GM12878 (cell line): ENCODE measurements around the gene AFTPH. TPM values are rescaled to one million over a fixed set of nuclear protein-coding genes. Genes with fewer than 3 reads are reported as not detected.

Experiments
- ASH2L ChIP-seq: fragments of 300-600, 200-600 bp; sonication (generic); IDR thresholded peaks from 2 replicates; pipeline ENCODE4 v1.6.1; 2017; ENCODE audit warnings: low read depth, mild to moderate bottlenecking, borderline replicate concordance
- CBFB ChIP-seq: IDR thresholded peaks from 2 replicates; pipeline ENCODE4 v1.6.1; 2016; ENCODE audit warnings: antibody characterized with exemption, low read depth
- CBX3 ChIP-seq: fragments of 200-600 bp; sonication (generic); IDR thresholded peaks from 2 replicates; pipeline ENCODE4 v1.6.1; 2016; ENCODE audit warnings: low read depth, borderline replicate concordance
- CHD2 ChIP-seq: IDR thresholded peaks from 2 replicates; pipeline ENCODE4 v1.6.1; 2011; ENCODE audit warnings: low read depth, low read length, improper control_type of control experiment, borderline replicate concordance
- CHD4 ChIP-seq: fragments of 200-600 bp; sonication (generic); IDR thresholded peaks from 2 replicates; pipeline ENCODE4 v1.6.1; 2016; ENCODE audit warnings: mild to moderate bottlenecking
- EGR1 ChIP-seq, 2 experiments: IDR thresholded peaks; 1 replicate in 1 of 2; 2 replicates in 1 of 2; pipeline ENCODE4 v1.6.1; 2011 to 2012; ENCODE audit warnings: low read depth in 2 of 2, low read length in 2 of 2, borderline replicate concordance in 1 of 2, mild to moderate bottlenecking in 1 of 2, moderate library complexity in 1 of 2
- GATAD2B ChIP-seq: fragments of 450-650 bp; conservative IDR thresholded peaks from 2 replicates; pipeline ENCODE4 v1.6.1; 2017; ENCODE audit warnings: low read depth, mild to moderate bottlenecking, moderate library complexity
- HDAC6 ChIP-seq: fragments of 200-600 bp; sonication (generic); IDR thresholded peaks from one replicate; pipeline ENCODE4 v1.8.0; 2017; ENCODE audit warnings: antibody characterized with exemption; ENCODE audit not compliant: unreplicated experiment
- HDGF ChIP-seq: fragments of 450-650 bp; IDR thresholded peaks from 2 replicates; pipeline ENCODE4 v1.6.1; 2016; ENCODE audit warnings: antibody characterized with exemption
- KDM1A ChIP-seq: fragments of 200-600 bp; sonication (generic); IDR thresholded peaks from 2 replicates; pipeline ENCODE4 v1.6.1; 2016; ENCODE audit warnings: borderline replicate concordance
- POLR2AphosphoS2 ChIP-seq: IDR thresholded peaks from 2 replicates; pipeline ENCODE4 v1.6.1; 2011; ENCODE audit warnings: low read depth, mild to moderate bottlenecking, low read length, improper control_type of control experiment, moderate library complexity
- POU2F2 ChIP-seq: IDR thresholded peaks from 3 replicates; pipeline ENCODE4 v1.6.1; 2011; ENCODE audit warnings: low read depth, mild to moderate bottlenecking, low read length, borderline replicate concordance
- ZBED1 ChIP-seq: IDR thresholded peaks from 2 replicates; pipeline ENCODE4 v1.6.1; 2016; ENCODE audit warnings: borderline replicate concordance
- ZNF217 ChIP-seq: fragments of 450-650 bp; IDR thresholded peaks from 2 replicates; pipeline ENCODE4 v1.6.1; 2017; ENCODE audit warnings: antibody characterized with exemption, mild to moderate bottlenecking
- ZSCAN29 ChIP-seq: fragments of 450-650 bp; IDR thresholded peaks from 2 replicates; pipeline ENCODE4 v1.6.1; 2017; ENCODE audit warnings: mild to moderate bottlenecking, moderate library complexity
- polyA plus RNA-seq, 11 experiments: library from polyadenylated mRNA; depleted of rRNA in 4 of 11; unstranded in 6 of 11; stranded (reverse) in 5 of 11; fragments of >200 nt; fragmentation: Nextera tagmentation in 4 of 11; fragmentation: Illumina TruSeq in 1 of 11; extraction: Ambion mirVana in 4 of 11; extraction: Trizol in 1 of 11; gene quantifications; 1 replicate in 1 of 11; 2 replicates in 10 of 11; pipeline versions ENCODE4 v1.2.1 to v1.2.3, GENCODE V29; 2011 to 2016; ENCODE audit warnings: inconsistent platforms in 2 of 11, missing spikeins in 2 of 11, low read depth in 1 of 11
- total RNA-seq, 4 experiments: library from RNA; depleted of rRNA in 3 of 4; stranded (reverse); fragments of >200 nt in 3 of 4; fragmentation: Illumina TruSeq in 1 of 4; extraction: Trizol in 1 of 4; gene quantifications; 2 replicates each; pipeline versions ENCODE4 v1.2.1 to v1.2.3, GENCODE V29; 2013 to 2021
- TF ChIP-seq, protein P1 (sequence below), 3 experiments: IDR thresholded peaks in 2 of 3; conservative IDR thresholded peaks in 1 of 3; 2 replicates each; pipeline ENCODE4 v1.5.1; 2011; ENCODE audit warnings: low read depth in 3 of 3, low read length in 3 of 3, mild to moderate bottlenecking in 3 of 3, control low read depth in 2 of 3, moderate library complexity in 2 of 3, inconsistent platforms in 1 of 3, mixed read lengths in 1 of 3; ENCODE audit not compliant: control insufficient read depth in 2 of 3, insufficient read depth in 1 of 3; ENCODE audit errors: extremely low read depth in 1 of 3
- TF ChIP-seq, protein P2 (sequence below): fragments of 450-650 bp; IDR thresholded peaks from 2 replicates; pipeline ENCODE4 v1.6.1; 2017; ENCODE audit warnings: low read depth, mild to moderate bottlenecking, moderate library complexity
- TF ChIP-seq, protein P3 (sequence below): IDR thresholded peaks from 2 replicates; pipeline ENCODE4 v1.6.1; 2012; ENCODE audit warnings: low read depth, low read length, improper control_type of control experiment
- TF ChIP-seq, protein P4 (sequence below): fragments of 450-650 bp; IDR thresholded peaks from 2 replicates; pipeline ENCODE4 v1.6.1; 2017; ENCODE audit warnings: antibody characterized with exemption, mild to moderate bottlenecking, moderate library complexity
- TF ChIP-seq, protein P5 (sequence below): fragments of 450-650 bp; conservative IDR thresholded peaks from 2 replicates; pipeline ENCODE4 v1.6.1; 2017; ENCODE audit warnings: mild to moderate bottlenecking, moderate library complexity
- TF ChIP-seq, protein P6 (sequence below): IDR thresholded peaks from 2 replicates; pipeline ENCODE4 v1.6.1; 2012; ENCODE audit warnings: low read depth, low read length, improper control_type of control experiment

The AFTPH gene
- total and polyA plus RNA-seq, 10 of the 15 experiments (the other 5 are each of a cell fraction or from before 2014, with no cell fraction given), result 25.6 to 77.3 (median 39.5) TPM

DNA sequence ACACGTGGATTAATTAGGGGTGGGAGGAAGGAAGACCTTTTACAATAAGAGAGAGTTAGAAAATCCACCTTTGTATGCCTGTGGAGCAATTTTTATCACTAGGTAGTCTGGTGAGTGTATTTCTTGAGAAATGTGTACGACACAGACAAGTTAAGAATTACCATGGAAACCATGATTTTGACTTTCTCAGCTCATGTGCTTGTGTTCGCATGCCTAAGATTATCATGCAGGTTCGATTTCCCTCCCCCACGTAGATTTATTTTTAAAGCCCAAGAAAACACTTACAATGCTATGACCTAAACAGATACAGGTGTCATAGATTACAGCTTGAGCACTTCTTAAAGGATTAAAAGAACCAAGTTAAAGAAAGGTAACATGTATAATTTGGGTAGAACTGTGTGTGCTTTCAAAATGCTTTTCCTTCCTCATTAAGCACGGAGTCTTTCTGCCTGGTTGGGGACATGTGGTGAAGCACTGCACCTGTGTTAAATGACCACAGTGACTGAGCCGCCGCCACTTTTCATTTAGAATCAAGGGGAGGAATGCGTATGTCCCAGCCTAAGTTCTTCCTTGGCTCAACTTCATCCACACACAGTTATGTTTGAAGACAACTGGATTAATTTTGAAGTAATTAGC lies 113.0 kb downstream of the AFTPH start (continued):
- TF ChIP-seq, protein P1, sequence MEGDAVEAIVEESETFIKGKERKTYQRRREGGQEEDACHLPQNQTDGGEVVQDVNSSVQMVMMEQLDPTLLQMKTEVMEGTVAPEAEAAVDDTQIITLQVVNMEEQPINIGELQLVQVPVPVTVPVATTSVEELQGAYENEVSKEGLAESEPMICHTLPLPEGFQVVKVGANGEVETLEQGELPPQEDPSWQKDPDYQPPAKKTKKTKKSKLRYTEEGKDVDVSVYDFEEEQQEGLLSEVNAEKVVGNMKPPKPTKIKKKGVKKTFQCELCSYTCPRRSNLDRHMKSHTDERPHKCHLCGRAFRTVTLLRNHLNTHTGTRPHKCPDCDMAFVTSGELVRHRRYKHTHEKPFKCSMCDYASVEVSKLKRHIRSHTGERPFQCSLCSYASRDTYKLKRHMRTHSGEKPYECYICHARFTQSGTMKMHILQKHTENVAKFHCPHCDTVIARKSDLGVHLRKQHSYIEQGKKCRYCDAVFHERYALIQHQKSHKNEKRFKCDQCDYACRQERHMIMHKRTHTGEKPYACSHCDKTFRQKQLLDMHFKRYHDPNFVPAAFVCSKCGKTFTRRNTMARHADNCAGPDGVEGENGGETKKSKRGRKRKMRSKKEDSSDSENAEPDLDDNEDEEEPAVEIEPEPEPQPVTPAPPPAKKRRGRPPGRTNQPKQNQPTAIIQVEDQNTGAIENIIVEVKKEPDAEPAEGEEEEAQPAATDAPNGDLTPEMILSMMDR (IDR thresholded peaks at IDR 0.05 in 2 of 3, conservative IDR thresholded peaks at IDR 0.05 in 1 of 3; ENCODE audit: control insufficient read depth in 2 of 3, extremely low read depth in 1 of 3, insufficient read depth in 1 of 3, low read depth in 3 of 3, low read length in 3 of 3), result no peak
- TF ChIP-seq CBFB, result peak; percentile 70
- TF ChIP-seq POLR2AphosphoS2, result no peak
- TF ChIP-seq, protein P2, sequence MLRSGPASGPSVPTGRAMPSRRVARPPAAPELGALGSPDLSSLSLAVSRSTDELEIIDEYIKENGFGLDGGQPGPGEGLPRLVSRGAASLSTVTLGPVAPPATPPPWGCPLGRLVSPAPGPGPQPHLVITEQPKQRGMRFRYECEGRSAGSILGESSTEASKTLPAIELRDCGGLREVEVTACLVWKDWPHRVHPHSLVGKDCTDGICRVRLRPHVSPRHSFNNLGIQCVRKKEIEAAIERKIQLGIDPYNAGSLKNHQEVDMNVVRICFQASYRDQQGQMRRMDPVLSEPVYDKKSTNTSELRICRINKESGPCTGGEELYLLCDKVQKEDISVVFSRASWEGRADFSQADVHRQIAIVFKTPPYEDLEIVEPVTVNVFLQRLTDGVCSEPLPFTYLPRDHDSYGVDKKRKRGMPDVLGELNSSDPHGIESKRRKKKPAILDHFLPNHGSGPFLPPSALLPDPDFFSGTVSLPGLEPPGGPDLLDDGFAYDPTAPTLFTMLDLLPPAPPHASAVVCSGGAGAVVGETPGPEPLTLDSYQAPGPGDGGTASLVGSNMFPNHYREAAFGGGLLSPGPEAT, result no peak
- no peak for TF ChIP-seq GATAD2B
- TF ChIP-seq CHD2, result no peak
- TF ChIP-seq KDM1A, result no peak
- no peak for TF ChIP-seq ASH2L
- TF ChIP-seq, protein P3, sequence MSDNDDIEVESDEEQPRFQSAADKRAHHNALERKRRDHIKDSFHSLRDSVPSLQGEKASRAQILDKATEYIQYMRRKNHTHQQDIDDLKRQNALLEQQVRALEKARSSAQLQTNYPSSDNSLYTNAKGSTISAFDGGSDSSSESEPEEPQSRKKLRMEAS, result peak; percentile 66; the same call in 1 of the 2 replicates
- TF ChIP-seq ZBED1, result peak; percentile 19; the same call in 1 of the 2 replicates
- TF ChIP-seq, protein P4, sequence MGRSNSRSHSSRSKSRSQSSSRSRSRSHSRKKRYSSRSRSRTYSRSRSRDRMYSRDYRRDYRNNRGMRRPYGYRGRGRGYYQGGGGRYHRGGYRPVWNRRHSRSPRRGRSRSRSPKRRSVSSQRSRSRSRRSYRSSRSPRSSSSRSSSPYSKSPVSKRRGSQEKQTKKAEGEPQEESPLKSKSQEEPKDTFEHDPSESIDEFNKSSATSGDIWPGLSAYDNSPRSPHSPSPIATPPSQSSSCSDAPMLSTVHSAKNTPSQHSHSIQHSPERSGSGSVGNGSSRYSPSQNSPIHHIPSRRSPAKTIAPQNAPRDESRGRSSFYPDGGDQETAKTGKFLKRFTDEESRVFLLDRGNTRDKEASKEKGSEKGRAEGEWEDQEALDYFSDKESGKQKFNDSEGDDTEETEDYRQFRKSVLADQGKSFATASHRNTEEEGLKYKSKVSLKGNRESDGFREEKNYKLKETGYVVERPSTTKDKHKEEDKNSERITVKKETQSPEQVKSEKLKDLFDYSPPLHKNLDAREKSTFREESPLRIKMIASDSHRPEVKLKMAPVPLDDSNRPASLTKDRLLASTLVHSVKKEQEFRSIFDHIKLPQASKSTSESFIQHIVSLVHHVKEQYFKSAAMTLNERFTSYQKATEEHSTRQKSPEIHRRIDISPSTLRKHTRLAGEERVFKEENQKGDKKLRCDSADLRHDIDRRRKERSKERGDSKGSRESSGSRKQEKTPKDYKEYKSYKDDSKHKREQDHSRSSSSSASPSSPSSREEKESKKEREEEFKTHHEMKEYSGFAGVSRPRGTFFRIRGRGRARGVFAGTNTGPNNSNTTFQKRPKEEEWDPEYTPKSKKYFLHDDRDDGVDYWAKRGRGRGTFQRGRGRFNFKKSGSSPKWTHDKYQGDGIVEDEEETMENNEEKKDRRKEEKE, result no peak
- TF ChIP-seq HDGF, result no peak
- no peak for TF ChIP-seq CBX3
- TF ChIP-seq ZSCAN29, result no peak
- TF ChIP-seq POU2F2, result 0 out of 3 replicates have a peak, but pooled peaks have one; percentile 12
- TF ChIP-seq CHD4, result no peak
- TF ChIP-seq, protein P5, sequence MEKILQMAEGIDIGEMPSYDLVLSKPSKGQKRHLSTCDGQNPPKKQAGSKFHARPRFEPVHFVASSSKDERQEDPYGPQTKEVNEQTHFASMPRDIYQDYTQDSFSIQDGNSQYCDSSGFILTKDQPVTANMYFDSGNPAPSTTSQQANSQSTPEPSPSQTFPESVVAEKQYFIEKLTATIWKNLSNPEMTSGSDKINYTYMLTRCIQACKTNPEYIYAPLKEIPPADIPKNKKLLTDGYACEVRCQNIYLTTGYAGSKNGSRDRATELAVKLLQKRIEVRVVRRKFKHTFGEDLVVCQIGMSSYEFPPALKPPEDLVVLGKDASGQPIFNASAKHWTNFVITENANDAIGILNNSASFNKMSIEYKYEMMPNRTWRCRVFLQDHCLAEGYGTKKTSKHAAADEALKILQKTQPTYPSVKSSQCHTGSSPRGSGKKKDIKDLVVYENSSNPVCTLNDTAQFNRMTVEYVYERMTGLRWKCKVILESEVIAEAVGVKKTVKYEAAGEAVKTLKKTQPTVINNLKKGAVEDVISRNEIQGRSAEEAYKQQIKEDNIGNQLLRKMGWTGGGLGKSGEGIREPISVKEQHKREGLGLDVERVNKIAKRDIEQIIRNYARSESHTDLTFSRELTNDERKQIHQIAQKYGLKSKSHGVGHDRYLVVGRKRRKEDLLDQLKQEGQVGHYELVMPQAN, result no peak; the same call in 1 of the 2 replicates
- TF ChIP-seq EGR1 (IDR thresholded peaks at IDR 0.05; ENCODE audit: borderline replicate concordance in 1 of 2, low read depth in 2 of 2, low read length in 2 of 2), result no peak
- no peak for TF ChIP-seq ZNF217
- TF ChIP-seq, protein P6, sequence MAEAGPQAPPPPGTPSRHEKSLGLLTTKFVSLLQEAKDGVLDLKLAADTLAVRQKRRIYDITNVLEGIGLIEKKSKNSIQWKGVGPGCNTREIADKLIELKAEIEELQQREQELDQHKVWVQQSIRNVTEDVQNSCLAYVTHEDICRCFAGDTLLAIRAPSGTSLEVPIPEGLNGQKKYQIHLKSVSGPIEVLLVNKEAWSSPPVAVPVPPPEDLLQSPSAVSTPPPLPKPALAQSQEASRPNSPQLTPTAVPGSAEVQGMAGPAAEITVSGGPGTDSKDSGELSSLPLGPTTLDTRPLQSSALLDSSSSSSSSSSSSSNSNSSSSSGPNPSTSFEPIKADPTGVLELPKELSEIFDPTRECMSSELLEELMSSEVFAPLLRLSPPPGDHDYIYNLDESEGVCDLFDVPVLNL, result no peak
- TF ChIP-seq HDAC6, result no peak
